Measurements from ENCODE around the gene IFITM10. TPM values are rescaled to one million over a fixed set of nuclear protein-coding genes. Genes with fewer than 3 reads are reported as not detected.
A peak's percentile ranks its signal among the peaks of the same experiment; 100 is the strongest.

IFITM10 gene
- total and polyA plus RNA-seq, 2 donors from 2014 or later: 2.3 to 6.4 TPM

DNA sequence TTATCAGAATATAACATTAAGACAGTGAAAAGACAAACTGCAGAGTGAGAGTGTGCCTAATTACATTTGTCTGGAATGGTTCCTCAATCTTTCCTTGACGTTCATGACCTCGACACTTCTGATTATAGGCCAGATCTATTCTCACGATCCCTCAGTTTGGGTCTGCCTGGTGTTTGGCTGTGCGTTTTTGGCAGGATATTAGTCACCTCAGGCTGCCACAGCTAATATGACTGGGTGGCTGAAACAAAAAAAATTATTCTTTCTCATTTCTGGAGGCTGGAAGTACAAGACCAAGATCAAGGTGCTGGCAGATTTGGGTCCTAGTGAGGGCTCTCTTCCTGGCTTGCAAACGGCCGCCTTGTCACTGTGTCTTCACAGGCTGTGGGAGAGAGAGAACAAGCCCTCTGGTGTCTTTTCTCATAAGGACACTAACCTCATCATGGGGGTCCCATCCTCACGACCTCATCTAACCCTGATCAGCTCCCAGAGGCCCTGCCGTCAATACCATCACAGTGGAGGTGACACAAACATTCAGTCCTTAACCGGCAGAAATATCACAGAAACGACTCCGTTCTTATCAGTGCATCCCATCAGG, 23.2 kb downstream of the IFITM10 start:
- FAIRE-seq (no peak), DNase-seq (peak in 1 of 5 donors; percentile 11)
- H3K27me3 ChIP-seq (ENCODE audit: control insufficient read depth, insufficient read depth, low read length): no peaks in the 10 kb centered on the region

DNA sequence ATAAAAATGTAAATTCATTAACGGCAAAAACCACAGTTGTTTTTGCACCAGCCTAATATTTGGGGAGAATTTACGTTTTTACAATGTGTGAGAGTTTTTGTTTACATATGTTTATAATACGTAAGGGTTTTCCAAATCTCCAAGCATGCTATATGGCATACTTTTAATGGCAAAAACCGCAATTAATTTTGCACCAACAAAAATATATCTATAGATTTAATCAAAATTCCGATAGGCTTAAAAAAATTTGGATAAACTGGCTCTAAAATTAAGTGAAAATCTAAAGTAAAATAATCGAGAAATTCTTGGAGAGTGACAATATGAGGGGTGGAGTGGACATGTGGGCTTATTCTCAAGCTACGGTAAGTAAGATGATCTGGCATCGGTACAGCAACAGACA, 30.6 kb downstream of the IFITM10 start:
- H3K27me3 ChIP-seq (ENCODE audit: control insufficient read depth, insufficient read depth, low read length): no peaks in the 10 kb centered on the region
- no peak overlapping the region for H3K27ac ChIP-seq (ENCODE audit: low read depth in 2 of 2, low read length in 2 of 2)
- no peak overlapping the region for H3K9ac ChIP-seq (ENCODE audit: low read length in 3 of 3)
- intact Hi-C loops (cut with DNase I): no loop called here
- H3K9me3 ChIP-seq (ENCODE audit: control insufficient read depth in 2 of 3, insufficient read depth in 1 of 3, low read length in 3 of 3): no peaks in the 10 kb centered on the region
- no peak for FAIRE-seq
- DNase-seq: peak in 1 of 5 donors; percentile 5
- no peaks in the 10 kb centered on the region for H3K36me3 ChIP-seq (ENCODE audit: control insufficient read depth in 2 of 3, insufficient read depth in 3 of 3, low read length in 3 of 3)
- no peak overlapping the region for H3K4me3 ChIP-seq (ENCODE audit: low read length in 3 of 3)
- no peaks in the 10 kb centered on the region for H3K4me1 ChIP-seq (ENCODE audit: control insufficient read depth in 2 of 3, insufficient read depth in 2 of 3, low read depth in 1 of 3, low read length in 3 of 3)
- TF ChIP-seq, protein P1, sequence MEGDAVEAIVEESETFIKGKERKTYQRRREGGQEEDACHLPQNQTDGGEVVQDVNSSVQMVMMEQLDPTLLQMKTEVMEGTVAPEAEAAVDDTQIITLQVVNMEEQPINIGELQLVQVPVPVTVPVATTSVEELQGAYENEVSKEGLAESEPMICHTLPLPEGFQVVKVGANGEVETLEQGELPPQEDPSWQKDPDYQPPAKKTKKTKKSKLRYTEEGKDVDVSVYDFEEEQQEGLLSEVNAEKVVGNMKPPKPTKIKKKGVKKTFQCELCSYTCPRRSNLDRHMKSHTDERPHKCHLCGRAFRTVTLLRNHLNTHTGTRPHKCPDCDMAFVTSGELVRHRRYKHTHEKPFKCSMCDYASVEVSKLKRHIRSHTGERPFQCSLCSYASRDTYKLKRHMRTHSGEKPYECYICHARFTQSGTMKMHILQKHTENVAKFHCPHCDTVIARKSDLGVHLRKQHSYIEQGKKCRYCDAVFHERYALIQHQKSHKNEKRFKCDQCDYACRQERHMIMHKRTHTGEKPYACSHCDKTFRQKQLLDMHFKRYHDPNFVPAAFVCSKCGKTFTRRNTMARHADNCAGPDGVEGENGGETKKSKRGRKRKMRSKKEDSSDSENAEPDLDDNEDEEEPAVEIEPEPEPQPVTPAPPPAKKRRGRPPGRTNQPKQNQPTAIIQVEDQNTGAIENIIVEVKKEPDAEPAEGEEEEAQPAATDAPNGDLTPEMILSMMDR (IDR thresholded peaks at IDR 0.05; ENCODE audit: borderline replicate concordance, extremely low read depth, insufficient read depth): no peak

More for the DNA sequence above, 23.2 kb downstream of the IFITM10 start:
- Histone ChIP-seq H3K4me3 (ENCODE audit: low read length in 3 of 3) (no peak overlapping the region), H3K4me1 (ENCODE audit: control insufficient read depth in 2 of 3, insufficient read depth in 2 of 3, low read depth in 1 of 3, low read length in 3 of 3) (no peaks in the 10 kb centered on the region), H3K36me3 (ENCODE audit: control insufficient read depth in 2 of 3, insufficient read depth in 3 of 3, low read length in 3 of 3) (no peaks in the 10 kb centered on the region), H3K9me3 (ENCODE audit: control insufficient read depth in 2 of 3, insufficient read depth in 1 of 3, low read length in 3 of 3) (no peaks in the 10 kb centered on the region), H3K9ac (ENCODE audit: low read length in 3 of 3) (no peak overlapping the region), H3K27ac (ENCODE audit: low read depth in 2 of 2, low read length in 2 of 2) (no peak overlapping the region)
- intact Hi-C loops (cut with DNase I): no loop called here
- TF ChIP-seq, protein P1 (IDR thresholded peaks at IDR 0.05; ENCODE audit: borderline replicate concordance, extremely low read depth, insufficient read depth): no peak

DNA sequence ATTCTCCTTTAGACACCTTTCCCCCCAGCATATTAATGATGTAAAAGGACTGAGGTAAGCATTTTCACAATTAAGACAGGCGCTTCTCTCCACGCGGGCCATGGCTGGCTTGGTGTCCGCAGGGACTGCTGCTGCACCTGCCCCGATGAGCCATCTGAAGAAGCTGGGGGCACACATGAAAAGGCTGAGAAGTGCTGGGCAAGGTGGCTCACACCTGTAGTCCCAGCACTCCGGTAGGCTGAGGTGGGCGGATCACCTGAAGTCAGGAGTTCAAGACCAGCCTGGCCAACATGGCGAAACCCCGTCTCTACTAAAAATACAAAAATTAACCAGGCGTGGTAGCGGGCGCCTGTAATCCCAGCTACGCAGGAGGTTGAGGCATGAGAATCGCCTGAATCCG, 32.1 kb downstream of the IFITM10 start:
- Histone ChIP-seq H3K4me3 (ENCODE audit: low read length in 3 of 3) (no peak overlapping the region), H3K4me1 (ENCODE audit: control insufficient read depth in 2 of 3, insufficient read depth in 2 of 3, low read depth in 1 of 3, low read length in 3 of 3) (no peaks in the 10 kb centered on the region), H3K9ac (ENCODE audit: low read length in 3 of 3) (no peak overlapping the region), H3K36me3 (ENCODE audit: control insufficient read depth in 2 of 3, insufficient read depth in 3 of 3, low read length in 3 of 3) (no peaks in the 10 kb centered on the region), H3K27ac (ENCODE audit: low read depth in 2 of 2, low read length in 2 of 2) (no peak overlapping the region), H3K9me3 (ENCODE audit: control insufficient read depth in 2 of 3, insufficient read depth in 1 of 3, low read length in 3 of 3) (no peaks in the 10 kb centered on the region), H3K27me3 (ENCODE audit: control insufficient read depth, insufficient read depth, low read length) (no peaks in the 10 kb centered on the region)
- TF ChIP-seq, protein P1 (IDR thresholded peaks at IDR 0.05; ENCODE audit: borderline replicate concordance, extremely low read depth, insufficient read depth): no peak
- DNase-seq (peak in 1 of 5 donors; percentile 11), FAIRE-seq (no peak)
- intact Hi-C loops (cut with DNase I): no loop called here

DNA sequence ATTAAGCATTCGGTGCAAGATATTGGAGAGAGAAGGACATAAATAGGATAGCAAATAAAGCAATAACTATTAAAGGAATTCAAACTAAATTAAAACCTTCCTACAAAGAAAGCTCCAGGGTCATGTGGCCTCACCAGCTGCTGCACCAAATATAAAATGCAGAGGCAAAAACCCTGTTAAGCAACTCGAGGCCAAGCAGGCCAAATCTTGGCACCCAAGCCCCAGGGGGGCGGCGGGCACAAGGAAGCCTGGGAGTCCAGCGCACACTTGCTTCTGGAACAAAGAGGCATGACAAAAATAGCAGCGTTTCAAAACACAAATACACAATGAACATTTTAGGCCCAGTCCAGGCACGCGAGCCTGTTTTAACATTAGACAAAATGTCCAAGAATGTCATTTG, 32.6 kb downstream of the IFITM10 start:
- FAIRE-seq: no peak
- H3K4me1 ChIP-seq (ENCODE audit: control insufficient read depth in 2 of 3, insufficient read depth in 2 of 3, low read depth in 1 of 3, low read length in 3 of 3): no peaks in the 10 kb centered on the region
- no peaks in the 10 kb centered on the region for H3K27me3 ChIP-seq (ENCODE audit: control insufficient read depth, insufficient read depth, low read length)
- H3K4me3 ChIP-seq (ENCODE audit: low read length in 3 of 3): no peak overlapping the region
- TF ChIP-seq, protein P1 (IDR thresholded peaks at IDR 0.05; ENCODE audit: borderline replicate concordance, extremely low read depth, insufficient read depth): no peak
- DNase-seq: peak in 1 of 5 donors; percentile 23
- H3K36me3 ChIP-seq (ENCODE audit: control insufficient read depth in 2 of 3, insufficient read depth in 3 of 3, low read length in 3 of 3): no peaks in the 10 kb centered on the region
- H3K27ac ChIP-seq (ENCODE audit: low read depth in 2 of 2, low read length in 2 of 2): no peak overlapping the region
- H3K9ac ChIP-seq (ENCODE audit: low read length in 3 of 3): no peak overlapping the region
- intact Hi-C loops (cut with DNase I): no loop called here
- H3K9me3 ChIP-seq (ENCODE audit: control insufficient read depth in 2 of 3, insufficient read depth in 1 of 3, low read length in 3 of 3): no peaks in the 10 kb centered on the region

All from kidney (tissue), 14 donors.